Epithelial cell of umbilical artery (primary cell): ENCODE data around the gene EBI3. TPM values are rescaled to one million over a fixed set of nuclear protein-coding genes. Genes with fewer than 3 reads are reported as not detected.

Experiments
- total RNA-seq: library from RNA; depleted of rRNA; stranded (reverse); fragments of >200 nt; gene quantifications from 2 replicates; pipeline ENCODE4 v1.2.3, GENCODE V29; 2014

The EBI3 gene
- 0.32 and 0.46 TPM in 2 replicates for total RNA-seq

GRCh38 chr19:4229179-4229931 lies at the start of gene EBI3:
EBI3 (plus strand) TSS chr19:4229523; CDS start chr19:4229551, 28 bp downstream.

GRCh38 chr19:4182084-4182810 lies 47.1 kb upstream of the EBI3 start, which contains the start of the genes ANKRD24 and SIRT6:
ANKRD24 (plus strand) TSS chr19:4182689; CDS start chr19:4186426, 3,737 bp downstream.
SIRT6 (minus strand) TSS chr19:4182563; CDS start chr19:4182539, 24 bp downstream.

DNA sequence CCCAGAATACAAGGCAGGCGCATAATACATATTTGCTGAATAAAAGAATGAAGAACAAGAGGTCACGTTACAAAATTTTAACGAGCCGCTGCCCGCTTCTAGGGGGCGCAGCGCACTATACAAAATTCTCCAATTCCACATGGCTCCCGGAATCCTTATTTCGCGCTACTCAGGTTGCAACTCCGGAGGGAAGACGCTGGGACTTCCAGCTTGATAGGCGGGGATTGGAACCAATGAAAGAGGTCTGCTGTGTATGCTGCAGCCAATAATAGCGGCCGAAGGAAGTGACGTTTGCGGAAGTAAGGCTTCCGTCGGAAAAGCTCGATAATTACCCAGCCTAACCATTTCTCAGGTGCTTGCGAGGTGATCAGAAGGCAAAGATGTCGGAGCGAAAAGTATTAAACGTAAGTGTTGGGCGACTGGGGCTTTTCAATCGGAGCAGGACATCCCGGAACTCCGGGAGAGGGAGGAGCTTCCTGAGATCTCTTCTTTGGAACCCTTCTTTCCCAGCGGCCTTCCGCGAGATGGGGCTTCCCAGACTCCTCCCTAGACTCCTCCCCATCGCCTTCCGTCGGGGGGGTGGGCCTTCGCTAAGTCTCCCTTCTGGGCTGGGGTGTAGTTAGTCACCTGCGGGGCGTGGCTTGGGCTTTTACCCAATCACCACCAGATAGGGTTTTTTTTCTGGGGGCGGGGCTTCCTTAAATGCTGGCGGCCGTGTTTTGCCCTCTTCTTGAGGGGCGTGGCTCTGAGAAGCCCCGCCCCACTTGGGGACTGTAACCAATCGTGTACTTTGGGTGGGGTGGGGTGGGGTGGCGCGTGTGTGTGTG lies 17.7 kb downstream of the EBI3 start, which contains the start of gene YJU2:
YJU2 (plus strand) TSS at position 314 of the 827 bp plus-strand sequence; CDS start at position 381, 67 bp downstream.

DNA sequence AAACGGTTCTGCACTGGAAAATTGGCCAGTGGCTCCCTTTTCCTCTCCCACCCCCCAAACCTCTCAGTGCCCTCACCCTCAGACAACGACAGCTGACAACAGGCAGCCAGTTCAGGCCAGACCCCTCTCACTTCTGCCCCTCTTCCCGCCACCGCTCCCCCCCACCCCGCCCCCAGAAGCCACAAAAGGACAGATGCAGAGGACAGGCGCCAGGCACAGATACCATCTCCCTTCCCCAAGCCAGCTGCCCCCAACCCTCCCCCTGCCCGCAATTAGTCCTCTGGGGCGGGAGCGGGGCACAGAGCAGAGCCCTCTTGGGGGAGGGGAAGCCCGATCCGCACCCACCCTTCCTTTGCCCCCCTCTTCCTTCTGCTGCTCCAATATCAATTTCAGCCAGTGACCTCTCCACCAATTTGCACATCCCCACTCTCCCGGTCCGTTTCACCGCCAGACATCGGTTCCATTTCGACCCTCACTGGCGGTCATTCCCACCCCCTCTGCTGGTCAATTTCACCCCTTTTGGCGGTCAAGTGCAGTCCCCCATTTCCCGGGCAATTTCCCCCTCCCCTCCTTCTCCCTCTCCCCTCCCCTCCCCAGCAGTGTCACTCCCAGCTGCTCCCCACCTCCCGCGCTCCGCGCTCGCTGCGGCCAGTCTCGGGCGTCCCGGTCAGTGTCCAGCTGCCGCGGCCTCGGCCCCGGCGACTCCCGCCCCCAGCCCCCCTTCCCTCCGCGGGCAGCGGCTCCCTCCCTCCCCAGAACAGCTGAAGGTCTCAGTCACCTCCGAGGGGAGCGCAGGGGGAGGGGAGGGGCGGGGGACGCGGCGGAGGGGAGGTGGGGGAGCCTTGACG lies 49.3 kb downstream of the EBI3 start, which contains the start of gene SHD:
SHD (plus strand) TSS at position 848 of the 848 bp plus-strand sequence. CDS start 798 bp downstream, outside the sequence.

Other genes starting within 250 kb of the EBI3 start
- 1,310 and 2,319 TPM in 2 replicates for gene EEF2, start 244.1 kb upstream of the EBI3 start, total RNA-seq
- gene PIAS4, start 221.8 kb upstream of the EBI3 start, total RNA-seq: 17.9 and 24.2 TPM in 2 replicates
- gene ZBTB7A, start 162.6 kb upstream of the EBI3 start, total RNA-seq: 11.4 and 12.8 TPM in 2 replicates
- gene MAP2K2, start 105.4 kb upstream of the EBI3 start, total RNA-seq: 105 and 171 TPM in 2 replicates
- not detected in 2 replicates for gene CREB3L3, start 75.9 kb upstream of the EBI3 start, total RNA-seq
- 12.7 and 13.7 TPM in 2 replicates for gene SIRT6, start 47.0 kb upstream of the EBI3 start, total RNA-seq
- gene ANKRD24, start 46.8 kb upstream of the EBI3 start, total RNA-seq: 0.30 and 0.32 TPM in 2 replicates
- gene YJU2, start 17.6 kb downstream of the EBI3 start, total RNA-seq: 21.4 and 26.0 TPM in 2 replicates
- gene SHD, start 49.7 kb downstream of the EBI3 start, total RNA-seq: not detected in 2 replicates
- gene TMIGD2, start 72.9 kb downstream of the EBI3 start, total RNA-seq: not detected in 2 replicates
- 32.5 and 34.1 TPM in 2 replicates for gene FSD1, start 75.1 kb downstream of the EBI3 start, total RNA-seq
- gene STAP2, start 109.3 kb downstream of the EBI3 start, total RNA-seq: 10.1 and 12.8 TPM in 2 replicates
- 5.6 and 8.8 TPM in 2 replicates for gene MPND, start 114.0 kb downstream of the EBI3 start, total RNA-seq
- gene SH3GL1, start 171.0 kb downstream of the EBI3 start, total RNA-seq: 24.7 and 27.2 TPM in 2 replicates
- gene CHAF1A, start 173.1 kb downstream of the EBI3 start, total RNA-seq: 11.7 and 20.4 TPM in 2 replicates
- gene UBXN6, start 228.3 kb downstream of the EBI3 start, total RNA-seq: 63.8 and 67.9 TPM in 2 replicates
- gene HDGFL2, start 242.8 kb downstream of the EBI3 start, total RNA-seq: 53.9 and 75.8 TPM in 2 replicates